B cell (primary cell): ENCODE data around the gene YWHAE. TPM values are rescaled to one million over a fixed set of nuclear protein-coding genes. Genes with fewer than 3 reads are reported as not detected.

Experiments
- ATAC-seq: fragments of 200-7000 bp; cut with Tn5 transposase; one replicate; pipeline ENCODE4 v1.10.0; 2021; ENCODE audit warnings: low read depth, mild to moderate bottlenecking, moderate number of reproducible peaks, moderate library complexity
- CTCF ChIA-PET: fragments of 350-600 bp; sonication (Branson Sonifier 250); formaldehyde crosslinking; loops from one replicate; lab custom pipeline; 2021; ENCODE audit warnings: antibody characterized with exemption, inconsistent platforms; lab: Charles Lee
- POLR2A ChIA-PET: fragments of 350-600 bp; sonication (Branson Sonifier 250); formaldehyde crosslinking; loops from one replicate; lab custom pipeline; 2021; ENCODE audit warnings: antibody characterized with exemption; lab: Charles Lee
- DNase-seq: peaks from one replicate; pipeline ENCODE4 v3.0.0; 2013
- H2AFZ ChIP-seq: 2 replicates; pipeline ENCODE4 v1.6.1; 2012; ENCODE audit warnings: mild to moderate bottlenecking, low read depth, low read length; ENCODE audit not compliant: insufficient read depth, poor library complexity, severe bottlenecking
- H3K27ac ChIP-seq, 2 donors: 1 replicate in 1 of 2; 2 replicates in 1 of 2; pipeline ENCODE4 v1.5.1; 2012 to 2013; ENCODE audit warnings: low read length in 2 of 2, mild to moderate bottlenecking in 2 of 2, moderate library complexity in 1 of 2
- H3K27me3 ChIP-seq, 4 experiments: fragments of 200-600 bp in 1 of 4; sonication (generic) in 1 of 4; replicated peaks in 1 of 4; 1 replicate in 2 of 4; 2 replicates in 2 of 4; pipeline versions ENCODE4 v1.6.1 to v1.7.0; 2013 to 2016; ENCODE audit warnings: low read length in 3 of 4, mild to moderate bottlenecking in 2 of 4, mixed read lengths in 1 of 4, moderate library complexity in 1 of 4; ENCODE audit not compliant: insufficient read depth in 4 of 4, control insufficient read depth in 3 of 4; ENCODE audit errors: control extremely low read depth in 1 of 4
- H3K36me3 ChIP-seq, 2 experiments: replicated peaks in 1 of 2; 1 replicate in 1 of 2; 2 replicates in 1 of 2; pipeline versions ENCODE4 v1.6.1 to v1.7.1; 2013; ENCODE audit warnings: low read length in 1 of 2; ENCODE audit not compliant: insufficient read depth in 2 of 2, control insufficient read depth in 1 of 2; ENCODE audit errors: control extremely low read depth in 1 of 2, extremely low read depth in 1 of 2
- H3K4me1 ChIP-seq, 2 donors: fragments of 200-600 bp in 1 of 2; sonication (generic) in 1 of 2; 1 replicate in 1 of 2; 2 replicates in 1 of 2; pipeline versions ENCODE4 v1.5.1 to v1.6.1; 2013 to 2017; ENCODE audit warnings: low read length in 2 of 2; ENCODE audit not compliant: control insufficient read depth in 2 of 2, insufficient read depth in 2 of 2
- H3K4me2 ChIP-seq: replicated peaks from 2 replicates; pipeline ENCODE3; 2012; ENCODE audit warnings: mild to moderate bottlenecking, low read depth, low read length; ENCODE audit not compliant: poor library complexity, severe bottlenecking
- H3K4me3 ChIP-seq, 5 experiments: fragments of 200-600 bp in 1 of 5; sonication (generic) in 1 of 5; 1 replicate in 3 of 5; 2 replicates in 2 of 5; pipeline versions ENCODE4 v1.5.1 to v1.7.0; 2011 to 2016; ENCODE audit warnings: low read length in 4 of 5, mild to moderate bottlenecking in 4 of 5, low read depth in 2 of 5, control low read depth in 1 of 5, moderate library complexity in 1 of 5; ENCODE audit not compliant: insufficient read depth in 1 of 5; ENCODE audit errors: control extremely low read depth in 1 of 5, extremely low read depth in 1 of 5
- H3K79me2 ChIP-seq: fragments of 200-600 bp; sonication (generic); one replicate; pipeline ENCODE4 v1.6.0; 2016; ENCODE audit warnings: low read length; ENCODE audit not compliant: control insufficient read depth, insufficient read depth
- H3K9ac ChIP-seq: fragments of 200-600 bp; sonication (generic); 2 replicates; pipeline ENCODE4 v1.6.1; 2017; ENCODE audit warnings: mild to moderate bottlenecking, low read length, moderate library complexity
- H3K9me3 ChIP-seq, 3 donors: one replicate each; pipeline versions ENCODE4 v1.6.1 to v1.7.1; 2013; ENCODE audit warnings: low read length in 2 of 3; ENCODE audit not compliant: control insufficient read depth in 2 of 3, insufficient read depth in 1 of 3; ENCODE audit errors: control extremely low read depth in 1 of 3
- H4K20me1 ChIP-seq: 2 replicates; pipeline ENCODE4 v1.6.0; 2012; ENCODE audit warnings: mild to moderate bottlenecking, low read length; ENCODE audit not compliant: insufficient read depth, control insufficient read depth, poor library complexity, severe bottlenecking
- H3K27ac Mint-ChIP-seq: one replicate; pipeline ENCODE4 v1.8.0; 2021; ENCODE audit warnings: mixed read lengths
- H3K27me3 Mint-ChIP-seq: one replicate; pipeline ENCODE4 v1.8.0; 2021; ENCODE audit warnings: mixed read lengths
- H3K4me1 Mint-ChIP-seq: one replicate; pipeline ENCODE4 v1.8.0; 2021; ENCODE audit warnings: mixed read lengths
- H3K4me3 Mint-ChIP-seq: one replicate; pipeline ENCODE4 v1.8.0; 2021; ENCODE audit warnings: mixed read lengths
- H3K9me3 Mint-ChIP-seq: one replicate; pipeline ENCODE4 v1.8.0; 2022; ENCODE audit warnings: mixed read lengths; ENCODE audit not compliant: insufficient read depth
- CTCF ChIP-seq: fragments of 200-600 bp; IDR thresholded peaks from one replicate; pipeline ENCODE4 v1.8.0; 2022; ENCODE audit warnings: antibody characterized with exemption, mild to moderate bottlenecking
- EZH2 ChIP-seq: IDR thresholded peaks from 2 replicates; pipeline ENCODE4 v1.6.1; 2012; ENCODE audit warnings: borderline replicate concordance, low read depth, mild to moderate bottlenecking, moderate library complexity, low read length; ENCODE audit not compliant: insufficient read depth, poor library complexity, severe bottlenecking
- WGBS: methylation state at CpG from one replicate; pipeline ENCODE4 v1.1.5; 2013; ENCODE audit warnings: missing lambda C conversion rate; ENCODE audit not compliant: insufficient coverage; 5-methylcytosine and 5-hydroxymethylcytosine counted together
- intact Hi-C: fragments of 100-400 bp; cut with micrococcal nuclease; formaldehyde crosslinking; loops from one replicate; pipeline ENCODE4 v1.10.0; 2022
- polyA minus RNA-seq: library from RNA; depleted of rRNA, polyadenylated mRNA; stranded (reverse); fragments of >200 nt; gene quantifications from 2 replicates; pipeline ENCODE4 v1.2.3, GENCODE V29; 2012
- polyA plus RNA-seq: library from polyadenylated mRNA; depleted of rRNA; stranded (reverse); fragments of >200 nt; gene quantifications from 2 replicates; pipeline ENCODE4 v1.2.3, GENCODE V29; 2012
- total RNA-seq, 2 donors: library from RNA; stranded (reverse); fragments of 120-200 nt in 1 of 2; gene quantifications; 1 replicate in 1 of 2; 2 replicates in 1 of 2; pipeline versions ENCODE4 v1.2.3 to v1.2.4, GENCODE V29; 2013 to 2022

YWHAE gene
- total RNA-seq (149 and 151 TPM in 2 replicates), polyA plus RNA-seq (54.3 and 106 TPM in 2 replicates), polyA minus RNA-seq (36.5 and 68.1 TPM in 2 replicates)
- 86.2 TPM for total RNA-seq (2013)

- peaks cover 20 to 35% of the 10 kb centered on the region in 2 donors for H3K4me1 ChIP-seq
- H3K4me1 Mint-ChIP-seq: peaks cover 32% of the 10 kb centered on the region
- H3K79me2 ChIP-seq: peaks cover 57% of the 10 kb centered on the region
- peak within 1 kb of the TSS; percentile 88 for H3K4me2 ChIP-seq
- ChIA-PET POLR2A (interaction anchor here (0.6 to 2.1 kb wide), 18 partner anchors 9 to 1112 kb away, joined by 3 to 18 read pairs (median 6); partner anchors contain the start of genes CRK, INPP5K and METTL16), CTCF (interaction anchor here (0.6 to 2.6 kb wide), 3 partner anchors 35 to 146 kb away, joined by 3 to 18 read pairs (median 14); partner anchors contain the start of gene INPP5K)
- intact Hi-C loops: loop anchor here (1.0 to 5.0 kb wide), 5 partner anchors 35 to 162 kb away; partner anchors contain the start of genes CRK, INPP5K and PITPNA
- TF ChIP-seq EZH2: no peak
- TF ChIP-seq CTCF: no peak
- H3K9ac ChIP-seq: peak within 1 kb of the TSS; percentile 81
- WGBS: under 1% methylated on average over 75 of the region's 82 CpGs
- peaks cover 2 to 3% of the 10 kb centered on the region in 2 experiments for H3K36me3 ChIP-seq
- no peaks in the 10 kb centered on the region for H3K27me3 Mint-ChIP-seq
- no peaks in the 10 kb centered on the region for H3K27me3 ChIP-seq
- H2AFZ ChIP-seq: peak within 1 kb of the TSS; percentile 75
- H3K27ac Mint-ChIP-seq: peak within 1 kb of the TSS; percentile 99
- peaks cover 37% of the 10 kb centered on the region for H4K20me1 ChIP-seq
- peaks cover 0 to 4% (median 0%) of the 10 kb centered on the region in 3 donors for H3K9me3 ChIP-seq
- H3K27ac ChIP-seq: peak within 1 kb of the TSS; percentile 84 to 94
- ATAC-seq (peak; percentile 81), DNase-seq (peak; percentile 96)
- peak within 1 kb of the TSS; percentile 75 to 94 (median 85) for H3K4me3 ChIP-seq
- no peaks in the 10 kb centered on the region for H3K9me3 Mint-ChIP-seq
- H3K4me3 Mint-ChIP-seq: peak within 1 kb of the TSS; percentile 100
Observed at GRCh38 chr17:1399679-1400512, at the start of gene YWHAE. YWHAE (minus strand) TSS chr17:1400222; CDS start chr17:1400110, 112 bp downstream.
